GM18505 (cell line): ENCODE measurements around the gene PPA1.
"Not testable (repeated sequence)": the region's sequence is repeated elsewhere in the genome, so short reads cannot be mapped to it uniquely, and the experiment has no call there.

Experiments used
- ATAC-seq: cut with Tn5 transposase; IDR thresholded peaks from one replicate; pipeline ENCODE4 v1.9.1; 2021; ENCODE audit not compliant: unreplicated experiment
- POLR2A ChIP-seq: IDR thresholded peaks from 4 replicates; pipeline ENCODE4 v1.6.1; 2011; ENCODE audit warnings: borderline replicate concordance; ENCODE audit not compliant: insufficient read depth, insufficient read length; ENCODE audit errors: extremely low read depth

PPA1 gene

DNA sequence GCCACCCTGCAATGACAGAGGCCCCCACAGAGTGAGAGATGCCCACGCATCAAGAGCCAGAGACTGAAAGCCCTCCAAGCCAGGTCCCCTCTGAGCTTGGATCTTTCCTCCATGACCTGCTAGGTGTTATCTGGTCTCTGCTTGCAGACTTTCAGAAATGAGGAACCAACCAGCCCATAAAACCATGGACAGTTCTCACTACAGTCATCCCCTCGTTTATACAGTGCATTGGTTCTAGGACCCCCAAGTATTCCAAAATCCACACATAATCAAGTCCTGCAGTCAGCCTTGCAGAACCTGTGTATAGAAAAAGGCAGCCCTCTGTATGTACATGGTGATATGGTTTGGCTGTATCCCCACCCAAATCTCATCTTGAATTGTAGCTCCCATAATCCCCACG is 27.5 kb upstream of the PPA1 start:
- no peak for ATAC-seq
- TF ChIP-seq POLR2A: no peak

DNA sequence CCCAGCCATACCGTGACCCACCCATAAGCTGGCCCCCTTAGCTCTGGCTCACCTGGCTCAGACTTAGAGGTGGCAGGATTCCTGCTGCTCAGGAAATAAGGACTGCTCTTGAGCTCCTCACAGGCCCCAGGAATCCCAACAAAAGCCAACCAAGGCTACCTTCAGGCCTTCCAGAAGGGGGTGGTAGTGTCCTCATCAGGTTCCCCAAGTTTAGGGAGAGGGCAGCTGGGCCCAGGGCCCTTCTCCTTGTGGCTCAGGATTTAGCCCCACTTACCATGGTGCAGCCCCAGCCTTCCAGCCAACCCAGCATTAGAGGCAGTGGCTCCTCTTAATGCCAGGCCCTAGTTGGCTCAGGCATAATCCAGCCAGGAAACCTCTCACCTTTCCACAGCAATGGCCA is 27.0 kb upstream of the PPA1 start:
- TF ChIP-seq POLR2A: no peak
- no peak for ATAC-seq

DNA sequence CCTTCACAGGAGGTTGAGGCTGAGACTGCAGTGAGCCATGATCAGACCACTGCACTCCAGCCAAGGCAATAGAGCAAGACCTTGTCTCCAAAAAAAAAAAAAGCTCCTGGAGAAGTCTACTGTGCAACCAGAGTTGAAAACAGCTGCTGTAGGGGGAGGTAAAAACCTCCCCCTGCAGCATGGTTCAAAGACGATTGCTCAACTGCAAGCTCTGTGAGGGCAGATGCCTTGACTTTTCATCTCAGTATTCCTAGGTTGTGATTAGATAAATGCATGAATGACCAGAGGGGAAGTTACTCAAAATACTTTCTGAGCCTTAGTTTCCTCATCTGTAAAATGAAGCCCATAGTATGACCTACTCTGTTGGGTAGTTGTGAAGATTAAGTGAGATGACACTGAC is 25.0 kb upstream of the PPA1 start:
- TF ChIP-seq POLR2A: no peak
- no peak for ATAC-seq

GRCh38 chr10:70257816-70258215 is 24.6 kb upstream of the PPA1 start:
- not testable (repeated sequence) for ATAC-seq

- no peak for ATAC-seq
- no peak for TF ChIP-seq POLR2A
These were observed 23.2 kb upstream of the PPA1 start for GRCh38 chr10:70256463-70256862.

DNA sequence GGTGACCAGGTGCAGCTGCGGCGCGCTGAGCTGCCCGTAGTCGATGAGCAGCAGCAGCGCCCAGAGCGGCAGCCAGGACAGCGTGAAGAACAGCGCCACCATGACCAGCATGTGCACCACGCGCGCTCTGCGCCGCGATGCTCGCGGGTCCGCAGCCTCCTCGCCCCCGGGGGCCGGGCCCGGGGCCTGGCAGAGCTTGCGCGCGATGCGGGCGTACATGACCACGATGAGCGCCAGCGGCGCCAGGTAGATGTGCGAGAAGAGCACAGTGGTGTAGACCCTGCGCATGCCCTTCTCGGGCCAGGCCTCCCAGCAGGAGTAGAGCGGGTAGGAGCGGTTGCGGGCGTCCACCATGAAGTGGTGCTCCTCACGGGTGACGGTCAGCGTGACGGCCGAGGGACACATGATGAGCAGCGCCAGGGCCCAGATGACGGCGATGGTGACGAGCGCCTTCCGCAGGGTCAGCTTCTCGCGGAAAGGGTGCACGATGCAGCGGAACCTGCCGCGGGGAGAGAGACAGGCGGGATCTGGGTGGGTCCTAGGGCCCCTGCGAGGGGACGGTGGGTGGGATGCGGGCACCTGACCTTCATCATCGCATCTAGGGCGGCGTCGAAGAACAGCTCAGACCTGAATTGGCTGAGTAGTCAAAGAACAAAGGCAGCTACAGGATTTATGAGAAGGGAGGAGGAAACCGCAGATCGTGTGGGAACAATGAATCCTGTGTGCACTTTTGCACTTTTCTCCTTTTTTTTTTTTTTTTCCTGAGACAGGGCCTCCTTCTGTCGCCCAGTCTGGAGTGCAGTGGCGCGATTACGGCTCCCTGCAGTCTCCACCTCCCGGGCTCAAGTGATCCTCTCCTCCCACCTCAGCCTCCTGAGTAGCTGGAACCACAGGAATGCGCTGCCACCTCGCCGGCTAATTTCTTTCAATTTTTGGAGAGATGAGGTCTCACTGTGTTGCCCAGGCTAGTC is 22.4 kb upstream of the PPA1 start:
- no peak for ATAC-seq
- TF ChIP-seq POLR2A: no peak

DNA sequence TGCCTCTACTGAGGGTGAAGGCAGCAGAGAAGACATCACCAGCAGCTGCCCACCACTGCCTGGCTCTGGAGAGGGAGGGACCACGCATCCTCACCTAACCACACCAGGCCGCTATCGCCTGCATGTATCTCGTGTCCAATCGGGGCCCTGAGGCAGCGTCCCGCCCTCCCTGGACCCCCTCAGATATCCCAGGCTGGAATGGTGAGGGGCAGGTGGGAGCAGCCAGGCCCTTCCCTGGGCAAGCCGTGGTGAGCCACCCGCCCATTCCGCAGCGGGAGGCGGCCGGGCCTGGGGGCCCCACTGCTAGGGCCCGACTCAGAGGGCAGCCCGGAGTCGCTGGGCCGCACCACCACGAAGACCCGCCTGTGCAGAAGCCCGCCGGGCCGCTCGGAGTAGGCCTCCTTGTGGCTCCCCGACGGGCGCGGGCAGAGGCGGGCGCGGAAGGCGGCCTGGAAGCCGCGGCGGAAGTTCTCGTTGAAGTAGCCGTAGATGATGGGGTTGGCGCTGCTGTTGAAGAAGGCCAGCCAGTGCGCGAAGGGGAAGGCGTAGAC is 21.6 kb upstream of the PPA1 start:
- no peak for TF ChIP-seq POLR2A
- ATAC-seq: no peak

DNA sequence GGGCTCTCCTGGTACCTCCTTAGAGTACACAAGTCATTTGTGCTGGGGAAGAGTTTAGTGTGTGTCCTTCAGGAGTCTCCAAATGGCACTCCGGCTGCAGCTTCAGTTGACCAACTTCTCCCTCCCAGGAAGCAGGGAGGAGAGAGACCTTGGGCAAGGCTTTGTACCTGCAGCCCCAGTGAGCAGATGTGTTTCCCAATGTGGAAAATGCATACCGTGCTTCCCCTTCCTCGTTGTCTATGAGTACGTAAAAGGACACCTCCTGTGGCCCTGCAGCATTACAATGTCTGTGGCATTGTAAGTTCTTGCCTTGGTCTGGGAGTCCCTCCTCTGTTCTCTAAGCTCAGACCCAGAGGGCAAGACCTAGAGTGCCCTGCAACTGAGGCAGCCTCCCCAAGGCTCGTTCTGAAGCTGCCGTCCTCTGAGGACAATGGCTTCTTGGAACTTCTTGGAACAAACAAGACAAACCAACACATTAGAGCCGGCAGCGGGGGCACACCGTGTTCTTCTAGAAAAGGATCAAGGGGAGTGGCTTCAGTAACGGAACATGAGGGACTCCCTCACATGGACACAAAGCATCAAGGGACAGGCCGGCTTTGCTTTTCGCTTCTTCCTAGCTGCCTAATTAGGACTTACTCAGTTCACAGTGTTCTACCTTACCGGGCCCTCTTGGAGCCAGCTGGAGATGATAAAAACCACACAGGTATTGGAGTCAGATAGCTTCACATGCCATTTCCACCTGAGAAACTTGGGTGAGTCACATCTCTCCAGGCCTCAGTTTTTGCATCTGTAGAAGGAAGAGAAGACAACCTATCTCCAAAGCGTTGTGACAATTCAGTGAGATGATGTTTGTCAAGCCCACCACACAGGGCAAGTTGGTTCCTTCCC is 20.9 kb upstream of the PPA1 start:
- TF ChIP-seq POLR2A: no peak
- no peak for ATAC-seq

GRCh38 chr10:70250961-70251680 is 17.9 kb upstream of the PPA1 start:
- no peak for TF ChIP-seq POLR2A
- ATAC-seq: no peak

- ATAC-seq: no peak
- no peak for TF ChIP-seq POLR2A
These were observed 14.1 kb upstream of the PPA1 start for GRCh38 chr10:70247360-70247759.

GRCh38 chr10:70241081-70241480 is 7.9 kb upstream of the PPA1 start:
- ATAC-seq: no peak
- no peak for TF ChIP-seq POLR2A

GRCh38 chr10:70239986-70240385 is 6.8 kb upstream of the PPA1 start:
- ATAC-seq: not testable (repeated sequence)

GRCh38 chr10:70239077-70239976 is 6.1 kb upstream of the PPA1 start:
- not testable (repeated sequence) for ATAC-seq

- ATAC-seq: not testable (repeated sequence)
These were observed 4.8 kb upstream of the PPA1 start for GRCh38 chr10:70237958-70238536.
